Measurements from ENCODE around the gene PTPRK. TPM values are rescaled to one million over a fixed set of nuclear protein-coding genes. Genes with fewer than 3 reads are reported as not detected.

PTPRK gene
- total and polyA plus RNA-seq, 2 of the 8 experiments (the other 6 are each of a cell fraction or from before 2014, with no cell fraction given): 11.4 to 47.3 TPM

GRCh38 chr6:128525406-128525805 is 5.0 kb upstream of the PTPRK start:
- no peak overlapping the region for H2BK12ac ChIP-seq (ENCODE audit: low read depth, low read length)
- H2BK120ac ChIP-seq (replicated peaks; ENCODE audit: low read depth, low read length): no peak overlapping the region
- H3K56ac ChIP-seq (replicated peaks; ENCODE audit: insufficient read length, low read depth, low read length): no peak overlapping the region
- H3K14ac ChIP-seq (ENCODE audit: insufficient read length): no peak overlapping the region
- H3K18ac ChIP-seq (ENCODE audit: extremely low read depth, low read length): no peak overlapping the region
- no peak overlapping the region for H3K4me2 ChIP-seq (ENCODE audit: insufficient read depth in 1 of 2, low read depth in 2 of 2, low read length in 2 of 2)
- H3K23ac ChIP-seq (ENCODE audit: insufficient read length): no peak overlapping the region
- 94% methylated on average over 2 of the region's 2 CpGs; no CpG with 5 or more reads in 1 of the 2 experiments for WGBS, 2 experiments (ENCODE audit: extremely low coverage in 1 of 2, insufficient coverage in 1 of 2, insufficient read length in 1 of 2, insufficient replicate concordance in 2 of 2, low coverage in 1 of 2, low lambda C conversion rate in 2 of 2, missing lambda C conversion rate in 1 of 2)
- H4K20me1 ChIP-seq (replicated peaks in 1 of 2; ENCODE audit: control insufficient read depth in 1 of 2, insufficient read depth in 2 of 2, low read length in 2 of 2): no peaks in the 10 kb centered on the region
- H3K23me2 ChIP-seq (ENCODE audit: low read depth, low read length): peaks cover 5% of the 10 kb centered on the region
- no peak for FAIRE-seq
- DNase-seq (ENCODE audit: low read depth in 1 of 2, low spot score in 2 of 2): no peak
- H3K4me1 ChIP-seq (replicated peaks in 1 of 4; ENCODE audit: control insufficient read depth in 3 of 4, insufficient read depth in 4 of 4, low read length in 3 of 4): peaks cover 0 to 2% (median 0%) of the 10 kb centered on the region in 4 experiments; a peak in 1 of 7 replicates
- POLR2A ChIA-PET (ENCODE audit: partially characterized antibody): interaction anchor here (1.2 kb wide), 1 partner anchor 12 kb away, joined by 4 read pairs; no protein-coding TSS in a partner anchor
- CTCF ChIA-PET (ENCODE audit: partially characterized antibody): interaction anchor here (0.9 to 1.9 kb wide), 2 partner anchors 9 to 10 kb away, joined by 3 to 6 read pairs; no protein-coding TSS in a partner anchor
- H3K79me2 ChIP-seq (ENCODE audit: control insufficient read depth in 1 of 2, insufficient read depth in 2 of 2, low read length in 2 of 2): no peaks in the 10 kb centered on the region
- no peak overlapping the region for H2AK5ac ChIP-seq (ENCODE audit: low read depth, low read length)
- no peak overlapping the region for H3K9ac ChIP-seq (replicated peaks in 1 of 4; ENCODE audit: extremely low read depth in 1 of 4, low read depth in 3 of 4, low read length in 3 of 4)
- H4K5ac ChIP-seq (ENCODE audit: insufficient read length, low read depth, low read length): no peak overlapping the region
- H3K36me3 ChIP-seq (ENCODE audit: control insufficient read depth in 2 of 4, insufficient read depth in 4 of 4, low read length in 3 of 4): no peaks in the 10 kb centered on the region
- no peak overlapping the region for H4K91ac ChIP-seq (replicated peaks; ENCODE audit: insufficient read length, low read length)
- H3K9me3 ChIP-seq (ENCODE audit: insufficient read depth in 2 of 2, low read depth in 1 of 2, low read length in 1 of 2): no peaks in the 10 kb centered on the region
- H3K27me3 ChIP-seq (replicated peaks in 1 of 4; ENCODE audit: control insufficient read depth in 3 of 4, extremely low read depth in 1 of 4, insufficient read depth in 3 of 4, low read length in 3 of 4): no peaks in the 10 kb centered on the region
- H2BK15ac ChIP-seq (ENCODE audit: low read length): no peak overlapping the region
- H3K27ac ChIP-seq (ENCODE audit: low read depth, low read length): no peak overlapping the region
- H2BK5ac ChIP-seq (ENCODE audit: low read depth, low read length): no peak overlapping the region
- H2BK20ac ChIP-seq (ENCODE audit: low read length): no peak overlapping the region
- no peak overlapping the region for H4K8ac ChIP-seq (ENCODE audit: extremely low read depth, insufficient read depth, low read length)
- H3K4ac ChIP-seq (replicated peaks; ENCODE audit: insufficient read length, low read depth, low read length): no peak overlapping the region
- TF ChIP-seq PHF8 (conservative IDR thresholded peaks at IDR 0.05; ENCODE audit: low read depth, low read length) (no peak), GTF2F1 (IDR thresholded peaks at IDR 0.05; ENCODE audit: borderline replicate concordance, low read depth, low read length) (no peak), SIX5 (IDR thresholded peaks at IDR 0.05; ENCODE audit: low read depth, low read length) (no peak), KDM1A (IDR thresholded peaks at IDR 0.05; ENCODE audit: borderline replicate concordance, low read length) (no peak), SUZ12 (IDR thresholded peaks at IDR 0.05; ENCODE audit: low read length) (no peak), CHD2 (IDR thresholded peaks at IDR 0.05; ENCODE audit: low read length) (no peak), POLR2AphosphoS5 (IDR thresholded peaks at IDR 0.05; ENCODE audit: low read depth, low read length) (no peak), ASH2L (IDR thresholded peaks at IDR 0.05; ENCODE audit: low read length) (no peak), JUND (IDR thresholded peaks at IDR 0.05; ENCODE audit: low read length) (no peak), ZNF274 (IDR thresholded peaks at IDR 0.05; ENCODE audit: borderline replicate concordance, extremely low read depth, low read length) (no peak), SRF (IDR thresholded peaks at IDR 0.05; ENCODE audit: low read depth, low read length) (no peak), TAF7 (optimal IDR thresholded peaks at IDR 0.05; ENCODE audit: borderline replicate concordance, low read depth, low read length) (no peak), HDAC6 (IDR thresholded peaks at IDR 0.05; ENCODE audit: low read depth, low read length) (no peak), CEBPB (IDR thresholded peaks at IDR 0.05; ENCODE audit: low read depth, low read length) (no peak), BRCA1 (IDR thresholded peaks at IDR 0.05; ENCODE audit: low read depth, low read length) (no peak)
- H3K79me1 ChIP-seq (ENCODE audit: low read depth, low read length): no peaks in the 10 kb centered on the region
- no peak overlapping the region for H2AFZ ChIP-seq (ENCODE audit: low read length)
- no peak overlapping the region for H3K4me3 ChIP-seq (ENCODE audit: extremely low read depth in 1 of 4, insufficient read depth in 2 of 4, low read depth in 3 of 4, low read length in 4 of 4)
